Fibroblast of the aortic adventitia (primary cell): ENCODE data around the gene EMSY. TPM values are rescaled to one million over a fixed set of nuclear protein-coding genes. Genes with fewer than 3 reads are reported as not detected.

Experiments
- DNase-seq: peaks from one replicate; pipeline ENCODE4 v3.0.0-alpha.2; 2010; ENCODE audit warnings: low read depth
- H3K4me3 ChIP-seq: 2 replicates; pipeline ENCODE4 v1.5.1; 2011; ENCODE audit warnings: low read depth, mild to moderate bottlenecking, control low read depth, low read length, moderate library complexity
- total RNA-seq: library from RNA; depleted of rRNA; stranded (reverse); fragments of >200 nt; gene quantifications from 2 replicates; pipeline ENCODE4 v1.2.3, GENCODE V29; 2012; ENCODE audit warnings: low replicate concordance
- TF ChIP-seq, protein P1 (sequence below): IDR thresholded peaks from 2 replicates; pipeline ENCODE4 v1.5.1; 2011; ENCODE audit warnings: mild to moderate bottlenecking, low read length, control low read depth, inconsistent platforms; ENCODE audit not compliant: insufficient read depth

Gene EMSY
- total RNA-seq, 1 donor, result 30.8 TPM

DNA sequence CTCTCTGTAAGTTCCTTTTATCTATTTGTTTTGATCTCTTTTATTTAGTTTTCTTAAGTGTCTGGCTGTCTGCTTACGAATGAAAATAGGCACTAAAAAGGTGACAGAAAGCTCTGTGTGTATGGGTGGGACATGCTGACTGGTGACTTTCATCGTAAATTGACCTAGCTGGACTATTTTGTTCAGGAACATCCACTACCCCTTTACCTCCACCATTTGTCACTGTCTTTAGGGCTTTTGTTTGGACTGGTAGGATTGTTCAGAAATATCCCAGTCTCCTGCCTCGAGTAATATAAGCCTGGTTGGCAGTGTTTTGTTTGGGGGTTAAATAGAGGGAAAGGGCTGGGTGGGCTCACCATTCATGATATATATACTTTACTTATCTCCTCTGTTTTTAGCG lies 20.9 kb downstream of the EMSY start:
- no peak for DNase-seq
- no peak overlapping the region for H3K4me3 ChIP-seq
- TF ChIP-seq, protein P1, sequence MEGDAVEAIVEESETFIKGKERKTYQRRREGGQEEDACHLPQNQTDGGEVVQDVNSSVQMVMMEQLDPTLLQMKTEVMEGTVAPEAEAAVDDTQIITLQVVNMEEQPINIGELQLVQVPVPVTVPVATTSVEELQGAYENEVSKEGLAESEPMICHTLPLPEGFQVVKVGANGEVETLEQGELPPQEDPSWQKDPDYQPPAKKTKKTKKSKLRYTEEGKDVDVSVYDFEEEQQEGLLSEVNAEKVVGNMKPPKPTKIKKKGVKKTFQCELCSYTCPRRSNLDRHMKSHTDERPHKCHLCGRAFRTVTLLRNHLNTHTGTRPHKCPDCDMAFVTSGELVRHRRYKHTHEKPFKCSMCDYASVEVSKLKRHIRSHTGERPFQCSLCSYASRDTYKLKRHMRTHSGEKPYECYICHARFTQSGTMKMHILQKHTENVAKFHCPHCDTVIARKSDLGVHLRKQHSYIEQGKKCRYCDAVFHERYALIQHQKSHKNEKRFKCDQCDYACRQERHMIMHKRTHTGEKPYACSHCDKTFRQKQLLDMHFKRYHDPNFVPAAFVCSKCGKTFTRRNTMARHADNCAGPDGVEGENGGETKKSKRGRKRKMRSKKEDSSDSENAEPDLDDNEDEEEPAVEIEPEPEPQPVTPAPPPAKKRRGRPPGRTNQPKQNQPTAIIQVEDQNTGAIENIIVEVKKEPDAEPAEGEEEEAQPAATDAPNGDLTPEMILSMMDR, result no peak

DNA sequence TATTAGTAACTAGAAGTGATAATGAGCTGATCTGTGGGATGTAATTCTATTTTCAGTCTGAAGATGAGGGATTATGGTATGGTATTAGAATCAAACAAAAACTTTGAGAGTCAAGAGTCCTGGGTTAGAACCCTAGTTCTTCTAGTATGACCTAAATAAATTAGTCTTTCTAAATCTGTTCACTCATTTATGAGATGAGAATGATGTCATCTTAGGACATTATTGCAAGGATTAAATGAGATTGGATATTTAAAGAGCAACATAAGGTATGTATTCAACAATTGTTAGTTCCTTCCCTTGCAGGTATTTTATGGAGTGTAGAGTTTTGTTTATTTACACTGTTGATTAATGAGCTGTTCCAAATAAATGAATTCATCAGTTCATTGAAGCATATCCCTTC lies 21.8 kb downstream of the EMSY start:
- DNase-seq, result no peak
- TF ChIP-seq, protein P1, result no peak
- no peak overlapping the region for H3K4me3 ChIP-seq

DNA sequence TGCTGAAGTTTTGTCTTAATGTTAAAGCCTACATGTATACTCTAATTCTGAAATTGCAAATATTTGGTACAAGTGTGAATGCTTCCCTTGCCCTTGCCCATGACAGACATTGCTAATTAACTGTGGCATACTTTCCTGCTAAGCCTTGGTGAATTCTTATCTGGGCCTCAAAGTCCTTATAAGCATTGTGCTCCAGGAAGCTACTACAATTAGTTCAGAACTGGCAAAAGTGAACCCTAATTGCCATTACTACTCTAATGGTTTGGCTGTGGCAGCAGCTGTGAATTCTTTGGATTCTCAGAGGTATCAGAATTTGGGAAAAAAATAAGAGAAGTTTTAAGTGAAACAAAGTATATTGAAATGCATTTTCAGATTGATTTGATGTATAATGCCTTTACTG lies 24.3 kb downstream of the EMSY start:
- no peak for DNase-seq
- H3K4me3 ChIP-seq, result no peak overlapping the region
- TF ChIP-seq, protein P1, result no peak

DNA sequence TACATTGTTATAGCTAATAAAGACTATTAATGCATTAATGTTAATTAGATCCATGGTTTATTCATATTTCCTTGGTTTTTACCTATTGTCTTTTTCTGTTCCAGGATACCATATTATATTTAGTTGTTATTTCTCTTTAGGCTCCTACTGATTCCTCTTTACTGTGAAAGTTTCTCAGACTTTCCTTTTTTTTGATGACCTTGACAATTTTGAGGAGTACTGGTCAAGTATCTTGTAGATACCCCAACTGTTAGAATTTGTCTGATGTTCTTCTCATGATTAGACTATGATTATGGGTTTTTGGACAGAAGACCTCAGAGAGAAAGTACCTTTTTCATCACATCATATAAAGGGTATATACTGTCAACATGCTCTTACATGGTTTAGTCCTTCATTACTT lies 26.6 kb downstream of the EMSY start:
- no peak overlapping the region for H3K4me3 ChIP-seq
- no peak for DNase-seq
- TF ChIP-seq, protein P1, result no peak

DNA sequence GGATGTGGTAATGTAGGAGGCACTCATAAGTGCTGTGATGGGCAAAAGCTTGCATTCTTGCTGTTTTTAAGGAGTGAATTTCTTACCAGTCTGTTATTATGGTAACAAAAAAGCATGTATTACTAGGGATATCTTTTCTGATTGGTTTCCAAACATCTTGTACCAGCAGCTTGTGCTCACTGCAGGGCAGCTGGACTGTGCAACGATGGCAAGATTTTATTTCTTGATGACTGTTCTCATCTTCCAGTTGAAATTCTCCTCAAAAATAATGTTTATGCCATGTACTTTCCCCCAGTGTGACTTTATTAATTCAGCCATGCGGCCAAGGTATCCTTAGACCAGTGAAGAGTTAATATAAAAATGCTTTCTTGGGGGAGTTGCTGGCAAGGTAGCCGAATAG lies 35.4 kb downstream of the EMSY start:
- TF ChIP-seq, protein P1, result no peak
- no peak overlapping the region for H3K4me3 ChIP-seq
- DNase-seq, result no peak

DNA sequence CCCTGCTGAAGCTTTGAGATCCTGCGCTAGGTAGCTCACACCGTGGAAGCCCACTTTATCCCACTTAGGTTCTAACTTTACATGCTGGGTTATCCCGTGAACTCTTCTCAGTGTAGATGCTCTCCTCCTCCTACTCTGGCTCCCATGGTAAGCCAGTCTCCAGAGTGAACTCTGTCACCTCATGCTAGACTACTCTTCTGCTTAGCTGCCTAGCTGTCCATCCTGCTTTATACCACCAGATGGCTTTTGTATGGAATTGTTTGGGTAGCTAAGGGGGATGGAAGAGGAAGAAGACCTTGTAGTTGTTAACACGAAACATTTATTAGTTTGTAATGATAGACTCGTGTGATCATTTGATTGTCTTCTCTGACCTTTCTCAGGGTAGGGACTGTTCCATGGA lies 46.8 kb downstream of the EMSY start:
- TF ChIP-seq, protein P1, result no peak
- DNase-seq, result no peak

DNA sequence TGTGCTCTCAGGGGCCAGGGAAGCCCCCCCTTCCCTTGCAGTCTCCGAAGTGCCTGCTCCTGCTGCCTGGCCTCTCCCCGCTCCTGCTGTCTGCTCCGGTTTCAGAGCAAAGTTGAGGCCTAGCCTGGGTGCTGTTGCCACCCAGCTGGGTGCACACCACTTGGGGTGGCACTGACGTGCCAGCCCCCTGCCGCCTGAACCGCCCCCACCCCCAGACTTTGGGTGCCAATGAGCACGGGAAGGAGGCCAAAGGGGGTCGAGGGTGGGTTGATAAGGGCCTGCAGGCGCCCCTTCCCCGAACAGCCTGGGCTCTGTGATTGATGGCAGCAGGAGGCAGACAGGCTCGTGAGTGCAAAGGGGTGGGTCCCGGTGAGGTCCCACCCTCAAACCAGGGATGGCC lies 48.2 kb downstream of the EMSY start:
- TF ChIP-seq, protein P1, result no peak
- no peak for DNase-seq

More for the DNA sequence above, 46.8 kb downstream of the EMSY start:
- H3K4me3 ChIP-seq, result no peak overlapping the region

More for the DNA sequence above, 48.2 kb downstream of the EMSY start:
- H3K4me3 ChIP-seq, result no peak overlapping the region
